Body of pancreas (tissue), 4 donors: ENCODE measurements around the gene PRPF18.

Experiments used
- POLR2A ChIP-seq, 3 donors: fragments of 450-650 bp; IDR thresholded peaks; one replicate each; pipeline ENCODE4 v1.6.1; 2016; ENCODE audit warnings: antibody characterized with exemption in 3 of 3, mild to moderate bottlenecking in 2 of 3
- TF ChIP-seq, protein P1 (sequence below), 7 experiments: fragments of 450-650 bp in 4 of 7; fragments of 200-600 bp in 3 of 7; sonication (generic) in 3 of 7; IDR thresholded peaks; one replicate each; pipeline ENCODE4 v1.5.1; 2016 to 2019; ENCODE audit warnings: antibody characterized with exemption in 7 of 7

GRCh38 chr10:13643016-13643415 is 56.3 kb downstream of the PRPF18 start:
- TF ChIP-seq, protein P1, sequence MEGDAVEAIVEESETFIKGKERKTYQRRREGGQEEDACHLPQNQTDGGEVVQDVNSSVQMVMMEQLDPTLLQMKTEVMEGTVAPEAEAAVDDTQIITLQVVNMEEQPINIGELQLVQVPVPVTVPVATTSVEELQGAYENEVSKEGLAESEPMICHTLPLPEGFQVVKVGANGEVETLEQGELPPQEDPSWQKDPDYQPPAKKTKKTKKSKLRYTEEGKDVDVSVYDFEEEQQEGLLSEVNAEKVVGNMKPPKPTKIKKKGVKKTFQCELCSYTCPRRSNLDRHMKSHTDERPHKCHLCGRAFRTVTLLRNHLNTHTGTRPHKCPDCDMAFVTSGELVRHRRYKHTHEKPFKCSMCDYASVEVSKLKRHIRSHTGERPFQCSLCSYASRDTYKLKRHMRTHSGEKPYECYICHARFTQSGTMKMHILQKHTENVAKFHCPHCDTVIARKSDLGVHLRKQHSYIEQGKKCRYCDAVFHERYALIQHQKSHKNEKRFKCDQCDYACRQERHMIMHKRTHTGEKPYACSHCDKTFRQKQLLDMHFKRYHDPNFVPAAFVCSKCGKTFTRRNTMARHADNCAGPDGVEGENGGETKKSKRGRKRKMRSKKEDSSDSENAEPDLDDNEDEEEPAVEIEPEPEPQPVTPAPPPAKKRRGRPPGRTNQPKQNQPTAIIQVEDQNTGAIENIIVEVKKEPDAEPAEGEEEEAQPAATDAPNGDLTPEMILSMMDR (IDR thresholded peaks at IDR 0.05), result no peak
- no peak for TF ChIP-seq POLR2A (IDR thresholded peaks at IDR 0.05)
